ENCODE results near the gene APOA4. TPM values are rescaled to one million over a fixed set of nuclear protein-coding genes. Genes with fewer than 3 reads are reported as not detected.
A peak's percentile ranks its signal among the peaks of the same experiment; 100 is the strongest.

Gene APOA4
- total and polyA plus RNA-seq, 2 of the 13 experiments (the other 11 are each of a cell fraction or from before 2014, with no cell fraction given) = 3.8 to 7.2 TPM

DNA sequence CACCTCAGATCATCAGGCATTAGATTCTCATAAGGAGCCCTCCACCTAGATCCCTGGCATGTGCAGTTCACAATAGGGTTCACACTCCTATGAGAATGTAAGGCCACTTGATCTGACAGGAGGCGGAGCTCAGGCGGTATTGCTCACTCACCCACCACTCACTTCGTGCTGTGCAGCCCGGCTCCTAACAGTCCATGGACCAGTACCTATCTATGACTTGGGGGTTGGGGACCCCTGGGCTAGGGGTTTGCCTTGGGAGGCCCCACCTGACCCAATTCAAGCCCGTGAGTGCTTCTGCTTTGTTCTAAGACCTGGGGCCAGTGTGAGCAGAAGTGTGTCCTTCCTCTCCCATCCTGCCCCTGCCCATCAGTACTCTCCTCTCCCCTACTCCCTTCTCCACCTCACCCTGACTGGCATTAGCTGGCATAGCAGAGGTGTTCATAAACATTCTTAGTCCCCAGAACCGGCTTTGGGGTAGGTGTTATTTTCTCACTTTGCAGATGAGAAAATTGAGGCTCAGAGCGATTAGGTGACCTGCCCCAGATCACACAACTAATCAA lies 8.8 kb upstream of the APOA4 start (continued):
- TF ChIP-seq, protein P1, sequence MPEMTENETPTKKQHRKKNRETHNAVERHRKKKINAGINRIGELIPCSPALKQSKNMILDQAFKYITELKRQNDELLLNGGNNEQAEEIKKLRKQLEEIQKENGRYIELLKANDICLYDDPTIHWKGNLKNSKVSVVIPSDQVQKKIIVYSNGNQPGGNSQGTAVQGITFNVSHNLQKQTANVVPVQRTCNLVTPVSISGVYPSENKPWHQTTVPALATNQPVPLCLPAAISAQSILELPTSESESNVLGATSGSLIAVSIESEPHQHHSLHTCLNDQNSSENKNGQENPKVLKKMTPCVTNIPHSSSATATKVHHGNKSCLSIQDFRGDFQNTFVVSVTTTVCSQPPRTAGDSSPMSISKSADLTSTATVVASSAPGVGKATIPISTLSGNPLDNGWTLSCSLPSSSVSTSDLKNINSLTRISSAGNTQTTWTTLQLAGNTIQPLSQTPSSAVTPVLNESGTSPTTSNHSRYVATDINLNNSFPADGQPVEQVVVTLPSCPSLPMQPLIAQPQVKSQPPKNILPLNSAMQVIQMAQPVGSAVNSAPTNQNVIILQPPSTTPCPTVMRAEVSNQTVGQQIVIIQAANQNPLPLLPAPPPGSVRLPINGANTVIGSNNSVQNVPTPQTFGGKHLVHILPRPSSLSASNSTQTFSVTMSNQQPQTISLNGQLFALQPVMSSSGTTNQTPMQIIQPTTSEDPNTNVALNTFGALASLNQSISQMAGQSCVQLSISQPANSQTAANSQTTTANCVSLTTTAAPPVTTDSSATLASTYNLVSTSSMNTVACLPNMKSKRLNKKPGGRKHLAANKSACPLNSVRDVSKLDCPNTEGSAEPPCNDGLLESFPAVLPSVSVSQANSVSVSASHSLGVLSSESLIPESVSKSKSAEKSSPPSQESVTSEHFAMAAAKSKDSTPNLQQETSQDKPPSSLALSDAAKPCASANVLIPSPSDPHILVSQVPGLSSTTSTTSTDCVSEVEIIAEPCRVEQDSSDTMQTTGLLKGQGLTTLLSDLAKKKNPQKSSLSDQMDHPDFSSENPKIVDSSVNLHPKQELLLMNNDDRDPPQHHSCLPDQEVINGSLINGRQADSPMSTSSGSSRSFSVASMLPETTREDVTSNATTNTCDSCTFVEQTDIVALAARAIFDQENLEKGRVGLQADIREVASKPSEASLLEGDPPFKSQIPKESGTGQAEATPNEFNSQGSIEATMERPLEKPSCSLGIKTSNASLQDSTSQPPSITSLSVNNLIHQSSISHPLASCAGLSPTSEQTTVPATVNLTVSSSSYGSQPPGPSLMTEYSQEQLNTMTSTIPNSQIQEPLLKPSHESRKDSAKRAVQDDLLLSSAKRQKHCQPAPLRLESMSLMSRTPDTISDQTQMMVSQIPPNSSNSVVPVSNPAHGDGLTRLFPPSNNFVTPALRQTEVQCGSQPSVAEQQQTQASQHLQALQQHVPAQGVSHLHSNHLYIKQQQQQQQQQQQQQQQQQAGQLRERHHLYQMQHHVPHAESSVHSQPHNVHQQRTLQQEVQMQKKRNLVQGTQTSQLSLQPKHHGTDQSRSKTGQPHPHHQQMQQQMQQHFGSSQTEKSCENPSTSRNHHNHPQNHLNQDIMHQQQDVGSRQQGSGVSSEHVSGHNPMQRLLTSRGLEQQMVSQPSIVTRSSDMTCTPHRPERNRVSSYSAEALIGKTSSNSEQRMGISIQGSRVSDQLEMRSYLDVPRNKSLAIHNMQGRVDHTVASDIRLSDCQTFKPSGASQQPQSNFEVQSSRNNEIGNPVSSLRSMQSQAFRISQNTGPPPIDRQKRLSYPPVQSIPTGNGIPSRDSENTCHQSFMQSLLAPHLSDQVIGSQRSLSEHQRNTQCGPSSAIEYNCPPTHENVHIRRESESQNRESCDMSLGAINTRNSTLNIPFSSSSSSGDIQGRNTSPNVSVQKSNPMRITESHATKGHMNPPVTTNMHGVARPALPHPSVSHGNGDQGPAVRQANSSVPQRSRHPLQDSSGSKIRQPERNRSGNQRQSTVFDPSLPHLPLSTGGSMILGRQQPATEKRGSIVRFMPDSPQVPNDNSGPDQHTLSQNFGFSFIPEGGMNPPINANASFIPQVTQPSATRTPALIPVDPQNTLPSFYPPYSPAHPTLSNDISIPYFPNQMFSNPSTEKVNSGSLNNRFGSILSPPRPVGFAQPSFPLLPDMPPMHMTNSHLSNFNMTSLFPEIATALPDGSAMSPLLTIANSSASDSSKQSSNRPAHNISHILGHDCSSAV (CRISPR knock-in tag; IDR thresholded peaks at IDR 0.05; ENCODE audit: borderline replicate concordance) = no peak
- TF ChIP-seq ZNF674 (CRISPR knock-in tag; IDR thresholded peaks at IDR 0.05; ENCODE audit: low read depth) (no peak), ZNF326 (CRISPR knock-in tag; IDR thresholded peaks at IDR 0.05; ENCODE audit: borderline replicate concordance) (no peak), EED (CRISPR knock-in tag; IDR thresholded peaks at IDR 0.05) (no peak), SP2 (CRISPR knock-in tag; IDR thresholded peaks at IDR 0.05) (no peak), FOXP1 (IDR thresholded peaks at IDR 0.05) (no peak), FOXP1 (CRISPR knock-in tag; IDR thresholded peaks at IDR 0.05) (no peak), FIP1L1 (IDR thresholded peaks at IDR 0.05; ENCODE audit: borderline replicate concordance, insufficient read depth, low read depth, low read length) (no peak), SYNCRIP (IDR thresholded peaks at IDR 0.05; ENCODE audit: insufficient read depth, low read depth, low read length) (no peak), ZNF7 (CRISPR knock-in tag; IDR thresholded peaks at IDR 0.05) (no peak), ZKSCAN8 (CRISPR knock-in tag; IDR thresholded peaks at IDR 0.05; ENCODE audit: borderline replicate concordance) (no peak), NFATC3 (CRISPR knock-in tag; IDR thresholded peaks at IDR 0.05) (peak; percentile 32; the same call in 1 of the 2 replicates), TP53 (CRISPR knock-in tag; conservative IDR thresholded peaks at IDR 0.05) (no peak), ZNF850 (CRISPR knock-in tag; conservative IDR thresholded peaks at IDR 0.05) (no peak), ONECUT2 (CRISPR knock-in tag; IDR thresholded peaks at IDR 0.05) (no peak), ZNF263 (CRISPR knock-in tag; IDR thresholded peaks at IDR 0.05) (no peak), ZSCAN22 (CRISPR knock-in tag; IDR thresholded peaks at IDR 0.05) (no peak), RAD21 (CRISPR knock-in tag; IDR thresholded peaks at IDR 0.05) (no peak), TMF1 (CRISPR knock-in tag; IDR thresholded peaks at IDR 0.05; ENCODE audit: low read depth) (no peak)
- TF ChIP-seq, protein P2, sequence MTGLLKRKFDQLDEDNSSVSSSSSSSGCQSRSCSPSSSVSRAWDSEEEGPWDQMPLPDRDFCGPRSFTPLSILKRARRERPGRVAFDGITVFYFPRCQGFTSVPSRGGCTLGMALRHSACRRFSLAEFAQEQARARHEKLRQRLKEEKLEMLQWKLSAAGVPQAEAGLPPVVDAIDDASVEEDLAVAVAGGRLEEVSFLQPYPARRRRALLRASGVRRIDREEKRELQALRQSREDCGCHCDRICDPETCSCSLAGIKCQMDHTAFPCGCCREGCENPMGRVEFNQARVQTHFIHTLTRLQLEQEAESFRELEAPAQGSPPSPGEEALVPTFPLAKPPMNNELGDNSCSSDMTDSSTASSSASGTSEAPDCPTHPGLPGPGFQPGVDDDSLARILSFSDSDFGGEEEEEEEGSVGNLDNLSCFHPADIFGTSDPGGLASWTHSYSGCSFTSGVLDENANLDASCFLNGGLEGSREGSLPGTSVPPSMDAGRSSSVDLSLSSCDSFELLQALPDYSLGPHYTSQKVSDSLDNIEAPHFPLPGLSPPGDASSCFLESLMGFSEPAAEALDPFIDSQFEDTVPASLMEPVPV (CRISPR knock-in tag; IDR thresholded peaks at IDR 0.05) = no peak
- TF ChIP-seq, protein P3, sequence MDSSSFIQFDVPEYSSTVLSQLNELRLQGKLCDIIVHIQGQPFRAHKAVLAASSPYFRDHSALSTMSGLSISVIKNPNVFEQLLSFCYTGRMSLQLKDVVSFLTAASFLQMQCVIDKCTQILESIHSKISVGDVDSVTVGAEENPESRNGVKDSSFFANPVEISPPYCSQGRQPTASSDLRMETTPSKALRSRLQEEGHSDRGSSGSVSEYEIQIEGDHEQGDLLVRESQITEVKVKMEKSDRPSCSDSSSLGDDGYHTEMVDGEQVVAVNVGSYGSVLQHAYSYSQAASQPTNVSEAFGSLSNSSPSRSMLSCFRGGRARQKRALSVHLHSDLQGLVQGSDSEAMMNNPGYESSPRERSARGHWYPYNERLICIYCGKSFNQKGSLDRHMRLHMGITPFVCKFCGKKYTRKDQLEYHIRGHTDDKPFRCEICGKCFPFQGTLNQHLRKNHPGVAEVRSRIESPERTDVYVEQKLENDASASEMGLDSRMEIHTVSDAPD (CRISPR knock-in tag; IDR thresholded peaks at IDR 0.05) = 0 out of 2 replicates have a peak, but pooled peaks have one; percentile 17

Measured in HepG2 (cell line).